Right kidney (tissue), 9 donors: ENCODE data around the gene SRRD.
A peak's percentile ranks its signal among the peaks of the same experiment; 100 is the strongest.
"Not testable (repeated sequence)": the region's sequence is repeated elsewhere in the genome, so short reads cannot be mapped to it uniquely, and the experiment has no call there.

ENCODE experiments used
- DNase-seq: peaks from one replicate; pipeline ENCODE4 v3.0.0-alpha.2; 2016
- long read RNA-seq, 8 donors: transcript quantifications; one replicate each; lab custom pipeline, GENCODE V29; 2026

SRRD gene, protein sequence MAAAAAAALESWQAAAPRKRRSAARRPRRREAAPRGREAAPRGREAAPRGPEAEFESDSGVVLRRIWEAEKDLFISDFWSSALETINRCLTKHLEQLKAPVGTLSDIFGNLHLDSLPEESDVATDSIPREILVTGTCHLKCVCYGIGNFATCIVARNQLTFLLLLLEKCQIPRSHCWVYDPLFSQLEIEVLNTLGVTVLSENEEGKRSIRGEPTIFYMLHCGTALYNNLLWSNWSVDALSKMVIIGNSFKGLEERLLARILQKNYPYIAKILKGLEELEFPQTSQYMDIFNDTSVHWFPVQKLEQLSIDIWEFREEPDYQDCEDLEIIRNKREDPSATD
- long read RNA-seq, donor 1, full-length matches to known transcripts = 11 of 32 reads
- long read RNA-seq, donor 1, partial matches to known transcripts = 0 of 32 reads
- long read RNA-seq, donor 1, other reads (novel, unspliced or antisense) = 21 of 32 reads
- long read RNA-seq, donor 2, full-length matches to known transcripts = 4 of 4 reads
- long read RNA-seq, donor 2, partial matches to known transcripts = 0 of 4 reads
- long read RNA-seq, donor 2, other reads (novel, unspliced or antisense) = 0 of 4 reads
- long read RNA-seq, donor 3, full-length matches to known transcripts = 6 of 18 reads
- long read RNA-seq, donor 3, partial matches to known transcripts = 12 of 18 reads
- long read RNA-seq, donor 3, other reads (novel, unspliced or antisense) = 0 of 18 reads
- long read RNA-seq, donor 4, full-length matches to known transcripts = 10 of 10 reads
- long read RNA-seq, donor 4, partial matches to known transcripts = 0 of 10 reads
- long read RNA-seq, donor 4, other reads (novel, unspliced or antisense) = 0 of 10 reads
- long read RNA-seq, donor 5, full-length matches to known transcripts = 3 of 3 reads
- long read RNA-seq, donor 5, partial matches to known transcripts = 0 of 3 reads
- long read RNA-seq, donor 5, other reads (novel, unspliced or antisense) = 0 of 3 reads
- long read RNA-seq, donor 6, full-length matches to known transcripts = 7 of 24 reads
- long read RNA-seq, donor 6, partial matches to known transcripts = 12 of 24 reads
- long read RNA-seq, donor 6, other reads (novel, unspliced or antisense) = 5 of 24 reads
- long read RNA-seq, donor 7, full-length matches to known transcripts = 14 of 43 reads
- long read RNA-seq, donor 7, partial matches to known transcripts = 18 of 43 reads
- long read RNA-seq, donor 7, other reads (novel, unspliced or antisense) = 11 of 43 reads
- long read RNA-seq, donor 8, full-length matches to known transcripts = 9 of 31 reads
- long read RNA-seq, donor 8, partial matches to known transcripts = 14 of 31 reads
- long read RNA-seq, donor 8, other reads (novel, unspliced or antisense) = 8 of 31 reads

DNA sequence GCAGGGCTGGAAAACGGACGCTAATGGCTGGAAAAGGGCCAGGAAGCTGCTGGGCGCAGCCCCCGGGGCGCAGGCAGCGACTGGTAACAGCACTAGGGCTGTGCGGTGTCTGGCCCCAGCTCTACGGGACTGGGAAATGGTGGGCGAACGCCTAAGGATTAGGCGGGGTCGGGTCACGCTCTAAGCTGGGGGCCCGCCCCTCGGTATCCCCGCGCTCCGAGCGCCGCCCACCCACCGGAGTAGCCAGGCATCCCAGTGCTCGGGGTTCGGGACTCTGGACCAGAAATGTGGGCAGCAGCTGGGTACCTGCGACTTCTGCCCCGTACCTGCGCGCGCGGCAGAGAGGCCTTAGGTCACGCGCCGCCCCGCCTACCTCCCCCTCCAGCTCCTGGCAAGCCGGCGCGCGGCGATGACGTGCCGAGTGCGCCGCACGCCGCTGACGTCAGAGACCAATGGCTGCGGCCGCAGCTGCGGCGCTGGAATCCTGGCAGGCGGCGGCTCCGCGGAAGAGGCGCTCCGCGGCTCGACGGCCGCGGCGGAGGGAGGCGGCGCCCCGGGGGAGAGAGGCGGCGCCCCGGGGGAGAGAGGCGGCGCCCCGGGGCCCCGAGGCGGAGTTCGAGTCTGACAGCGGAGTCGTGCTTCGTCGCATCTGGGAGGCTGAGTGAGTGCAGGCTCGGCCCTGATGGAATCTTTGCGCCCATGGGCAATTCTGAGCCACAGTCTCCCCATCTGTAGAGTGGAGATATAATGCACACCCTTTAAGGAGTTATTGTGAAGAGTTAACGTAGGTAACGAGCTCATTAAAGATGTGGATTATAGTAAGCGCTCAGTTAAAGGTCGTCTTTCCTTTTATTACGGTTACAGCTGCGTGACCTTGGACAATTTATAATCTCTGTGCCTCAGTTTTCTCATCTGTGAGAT, at the start of gene SRRD, which contains the start of gene HPS4:
Gene SRRD, plus strand, starts transcription at position 439 of the 921 bp plus-strand sequence. Its CDS starts 14 bp downstream, at position 453.
Gene HPS4, minus strand, starts transcription at position 345 of the 921 bp plus-strand sequence. CDS start 2,021 bp downstream, outside the sequence.
- DNase-seq = peak; percentile 96

DNA sequence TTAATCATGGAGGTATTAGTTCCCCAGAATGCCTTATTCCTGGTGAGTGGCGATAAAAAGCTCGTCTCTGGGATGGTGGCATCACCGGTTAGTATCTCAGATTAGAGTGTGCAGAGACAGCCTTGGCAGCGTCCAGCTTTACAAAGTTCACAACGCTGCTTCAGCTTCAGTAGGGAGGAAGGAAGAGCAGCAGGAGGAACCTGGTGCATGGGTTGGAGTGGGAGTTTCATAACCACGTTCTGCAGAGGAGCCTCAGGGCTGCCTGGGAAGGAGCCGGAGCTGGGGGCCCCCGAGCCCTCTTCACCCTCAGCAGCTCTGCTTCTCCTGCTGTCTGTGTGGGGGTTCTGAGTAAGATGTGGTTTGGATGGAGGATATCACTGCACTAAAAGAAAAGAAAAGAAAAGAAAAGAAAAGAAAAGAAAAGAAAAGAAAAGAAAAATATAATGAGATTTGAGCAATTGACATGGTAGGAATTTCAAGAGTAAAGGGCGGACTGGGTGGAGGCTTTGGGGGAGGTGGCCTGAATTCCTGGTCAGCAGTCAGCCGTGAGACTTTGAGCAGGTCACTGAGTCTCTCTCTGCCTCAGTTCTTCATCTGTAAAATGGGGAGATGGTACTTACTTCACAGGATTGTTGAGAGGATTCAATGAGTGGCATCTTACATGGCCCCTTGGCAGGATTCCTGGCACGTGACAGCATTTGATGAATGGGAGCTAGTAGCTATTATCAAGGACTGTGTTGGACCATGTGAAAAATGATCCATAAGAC, 48.2 kb upstream of the SRRD start:
- DNase-seq = no peak

DNA sequence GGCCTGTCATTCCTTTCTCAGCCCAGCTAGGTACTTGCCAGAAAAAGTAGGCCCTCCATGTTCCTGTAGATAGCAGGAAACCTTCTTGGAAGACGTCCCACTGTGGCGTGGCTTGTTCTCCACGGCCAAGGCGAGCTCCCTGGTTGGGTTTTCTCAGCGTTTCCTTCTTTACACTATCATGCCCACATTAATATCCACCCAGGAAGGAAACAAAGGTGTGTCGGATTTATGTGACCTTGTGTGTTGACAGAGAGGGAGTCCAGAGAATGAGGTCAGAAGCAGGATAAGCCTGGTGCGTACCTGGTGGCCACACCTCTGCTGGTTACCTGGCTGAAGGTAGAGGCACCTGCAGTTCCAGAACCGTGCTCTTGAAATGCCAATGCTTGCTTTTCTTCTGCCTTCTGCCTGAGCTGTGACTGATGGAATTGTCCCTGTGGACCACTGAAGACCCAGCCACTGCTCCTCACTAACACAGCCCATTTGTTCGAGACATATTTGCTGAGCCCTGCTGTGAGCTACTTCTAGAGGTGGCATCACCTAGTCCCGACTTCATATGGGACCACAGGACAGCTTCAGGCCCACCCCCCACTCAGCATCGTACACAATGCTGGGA, 46.7 kb upstream of the SRRD start:
- DNase-seq = no peak

DNA sequence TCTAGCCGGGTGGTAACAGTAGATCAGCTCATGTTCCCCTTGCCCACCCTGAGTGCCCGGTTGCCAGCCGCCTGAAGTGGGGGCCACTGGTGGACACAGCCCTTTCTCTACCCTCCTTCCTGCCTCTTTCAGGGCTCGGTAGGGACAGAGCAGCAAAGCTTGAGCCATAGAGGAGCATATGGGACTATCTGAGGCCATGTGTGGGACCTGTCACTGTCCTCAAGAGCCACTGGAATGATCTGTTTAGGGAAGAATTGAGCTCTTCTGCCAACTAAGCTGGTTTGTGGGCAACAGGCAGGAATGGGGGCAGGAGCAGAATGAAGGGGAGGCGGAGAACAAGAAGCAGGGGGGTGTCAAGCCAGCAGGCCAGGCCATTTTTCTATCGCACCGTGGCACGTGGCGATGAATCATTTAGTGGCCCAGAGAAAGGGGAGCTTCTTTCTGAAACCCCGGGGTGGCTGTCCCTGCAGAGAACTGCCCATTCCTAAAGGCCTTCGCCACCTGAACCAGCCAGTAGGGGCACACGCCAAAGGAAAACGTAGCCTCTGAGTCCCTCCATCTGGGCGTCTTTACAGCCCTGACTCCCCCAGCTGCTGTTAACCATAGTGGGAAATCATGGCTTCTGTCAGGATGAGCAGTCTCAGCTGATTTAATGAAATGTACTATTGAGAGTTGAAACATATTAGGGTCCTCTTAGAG, 45.8 kb upstream of the SRRD start:
- DNase-seq = no peak

DNA sequence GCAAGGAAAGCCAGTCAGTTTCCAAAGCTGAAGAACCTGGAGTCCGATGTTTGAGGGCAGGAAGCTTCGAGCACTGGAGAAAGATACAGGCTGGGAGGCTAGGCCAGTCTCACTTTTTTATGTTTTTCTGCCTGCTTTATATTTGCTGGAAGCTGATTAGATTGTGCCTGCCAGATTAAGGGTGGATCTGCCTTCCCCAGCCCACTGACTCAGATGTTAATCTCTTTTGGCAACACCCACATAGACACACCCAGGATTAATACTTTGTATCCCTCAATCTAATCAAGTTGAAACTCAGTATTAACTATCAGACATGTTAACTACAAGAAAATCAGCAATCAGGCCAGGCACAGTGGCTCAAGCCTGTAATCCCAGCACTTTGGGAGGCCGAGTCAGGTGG, 44.9 kb upstream of the SRRD start:
- DNase-seq = not testable (repeated sequence)

DNA sequence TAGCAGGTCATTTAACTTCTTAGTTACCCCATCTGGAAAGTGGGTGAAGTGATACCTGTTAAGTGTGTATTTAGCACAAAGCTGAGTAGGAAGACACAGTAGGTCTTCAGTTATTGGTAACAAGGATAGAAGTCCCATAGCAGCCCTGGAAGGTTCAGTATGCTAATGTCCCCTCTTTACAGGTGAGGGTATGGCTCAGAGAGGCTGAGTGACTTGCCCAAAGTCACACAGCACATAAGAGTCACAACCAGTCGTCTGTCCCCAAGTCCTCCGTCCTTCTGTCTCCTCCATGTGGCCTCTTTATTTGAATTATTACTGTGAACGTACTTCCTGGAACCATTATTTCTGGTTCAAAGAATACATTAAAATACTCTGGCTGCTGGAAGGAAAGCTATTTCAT, 44.1 kb upstream of the SRRD start:
- DNase-seq = no peak

DNA sequence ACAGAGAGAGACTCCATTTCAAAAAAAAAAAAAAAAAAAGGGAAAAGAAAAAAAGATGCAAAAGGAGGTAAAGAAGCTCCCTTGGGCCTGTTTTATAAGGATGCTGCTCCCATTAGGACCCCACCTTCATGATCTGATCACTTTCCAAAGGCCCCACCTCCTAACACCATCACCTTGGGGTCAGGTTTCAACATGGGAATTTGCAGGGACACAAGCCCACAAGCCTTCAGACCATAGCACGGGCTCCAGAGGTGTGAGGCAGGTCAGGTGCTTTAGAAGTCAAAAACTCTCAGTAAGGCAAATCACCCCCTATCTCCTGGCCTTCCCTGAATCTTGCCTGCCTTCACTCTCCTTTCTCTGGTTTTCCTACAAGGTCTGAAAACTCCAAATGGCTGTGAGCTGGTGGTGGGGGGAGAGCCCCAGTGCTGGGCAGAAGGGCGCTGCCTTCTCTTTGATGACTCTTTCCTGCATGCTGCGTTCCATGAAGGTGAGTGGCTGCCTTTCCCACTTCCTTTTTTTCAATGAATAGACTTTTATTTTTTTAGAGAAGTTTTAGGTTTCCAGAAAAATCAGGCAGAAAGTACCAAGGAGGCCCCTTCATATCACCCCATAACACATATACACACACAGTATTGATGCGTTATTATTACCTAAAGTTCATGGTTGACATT, 41.5 kb upstream of the SRRD start:
- DNase-seq = no peak

DNA sequence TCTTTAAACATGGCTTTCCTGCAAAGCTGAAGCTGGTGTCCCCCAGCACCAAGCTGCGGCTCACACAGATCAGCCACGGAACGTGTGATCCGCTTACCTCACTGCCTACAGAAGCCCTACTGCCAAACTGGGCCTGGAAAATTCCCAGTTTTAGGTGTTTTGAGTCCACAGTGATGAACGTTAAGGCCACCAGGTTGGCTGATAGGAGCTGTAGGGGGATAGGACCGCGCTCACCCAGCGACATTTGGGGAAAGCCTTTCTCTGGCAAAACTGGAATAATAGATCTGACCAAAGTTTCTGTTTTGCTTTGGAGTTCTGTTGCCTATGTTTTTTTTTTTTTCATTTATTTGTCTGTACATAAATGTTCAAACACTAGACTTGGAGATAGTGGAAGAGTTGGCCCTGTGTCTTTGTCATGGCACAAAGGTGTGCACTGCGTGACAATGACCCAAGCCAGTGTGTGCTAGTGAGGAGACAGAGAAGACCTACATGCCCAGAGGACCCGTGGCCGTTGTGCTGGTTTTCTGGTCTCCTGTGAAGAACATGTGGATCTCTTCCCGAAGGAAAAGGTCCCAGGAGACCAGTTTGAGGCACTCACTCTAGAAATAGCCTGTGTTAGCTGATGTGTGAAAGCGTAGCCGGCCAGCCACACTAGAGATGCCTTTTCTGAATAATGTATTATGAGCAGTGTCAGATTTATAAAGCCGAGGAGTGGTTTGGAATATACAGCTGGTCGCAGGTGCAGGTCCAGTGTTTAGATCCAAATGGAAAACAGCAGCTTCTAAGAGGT, 39.6 kb upstream of the SRRD start:
- no peak for DNase-seq

DNA sequence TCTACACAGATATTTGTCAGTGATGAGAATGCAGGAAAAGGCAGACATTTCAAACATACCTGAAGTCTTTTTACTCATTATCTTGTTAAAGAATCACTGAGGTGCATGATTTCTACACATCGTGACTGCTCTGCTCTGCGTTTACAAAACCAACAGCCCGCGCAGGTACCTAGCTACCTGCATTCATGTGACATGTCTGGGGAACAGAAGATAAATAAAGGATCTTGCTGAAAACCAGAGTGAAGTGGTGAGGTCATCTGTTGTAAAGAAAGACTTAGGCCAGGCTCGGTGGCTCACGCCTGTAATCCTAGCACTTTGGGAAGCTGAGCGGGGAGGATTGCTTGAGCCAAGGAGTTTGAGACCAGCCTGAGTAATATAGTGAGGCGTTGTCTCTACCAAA, 38.9 kb upstream of the SRRD start:
- no peak for DNase-seq

DNA sequence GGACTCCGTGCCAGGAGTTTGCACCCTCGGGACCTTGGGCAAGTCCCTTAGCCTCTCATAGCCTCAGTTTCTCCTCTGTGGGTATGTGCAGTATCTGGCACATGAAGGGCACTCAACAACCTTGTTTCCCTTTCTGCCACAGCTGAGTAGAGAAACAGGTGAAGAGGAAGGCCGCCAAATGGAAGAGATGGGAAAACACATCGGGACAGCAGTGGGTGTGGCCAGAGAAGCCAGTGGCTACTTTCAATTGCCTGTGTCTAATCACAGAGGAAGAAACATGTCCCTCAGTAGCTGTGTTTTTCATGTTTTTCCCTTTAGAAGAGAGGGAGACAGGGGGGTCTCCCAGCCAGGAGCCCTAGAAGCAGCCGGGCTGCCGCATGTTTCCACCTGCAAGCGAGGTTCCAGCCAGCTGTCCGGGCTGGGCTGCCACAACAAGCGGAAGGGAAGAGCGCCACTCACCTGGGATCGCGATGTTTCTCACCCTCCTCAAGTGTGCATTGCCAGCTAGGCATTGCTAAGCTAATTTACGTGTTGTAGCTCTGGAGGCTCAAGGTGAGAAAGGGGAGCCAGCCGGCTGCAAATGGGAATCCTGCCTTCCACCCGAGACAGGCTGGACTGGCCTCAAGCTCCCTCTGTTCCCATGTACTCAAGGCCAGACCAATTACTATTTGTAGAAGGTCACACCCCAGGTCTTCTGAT, 38.0 kb upstream of the SRRD start:
- no peak for DNase-seq

DNA sequence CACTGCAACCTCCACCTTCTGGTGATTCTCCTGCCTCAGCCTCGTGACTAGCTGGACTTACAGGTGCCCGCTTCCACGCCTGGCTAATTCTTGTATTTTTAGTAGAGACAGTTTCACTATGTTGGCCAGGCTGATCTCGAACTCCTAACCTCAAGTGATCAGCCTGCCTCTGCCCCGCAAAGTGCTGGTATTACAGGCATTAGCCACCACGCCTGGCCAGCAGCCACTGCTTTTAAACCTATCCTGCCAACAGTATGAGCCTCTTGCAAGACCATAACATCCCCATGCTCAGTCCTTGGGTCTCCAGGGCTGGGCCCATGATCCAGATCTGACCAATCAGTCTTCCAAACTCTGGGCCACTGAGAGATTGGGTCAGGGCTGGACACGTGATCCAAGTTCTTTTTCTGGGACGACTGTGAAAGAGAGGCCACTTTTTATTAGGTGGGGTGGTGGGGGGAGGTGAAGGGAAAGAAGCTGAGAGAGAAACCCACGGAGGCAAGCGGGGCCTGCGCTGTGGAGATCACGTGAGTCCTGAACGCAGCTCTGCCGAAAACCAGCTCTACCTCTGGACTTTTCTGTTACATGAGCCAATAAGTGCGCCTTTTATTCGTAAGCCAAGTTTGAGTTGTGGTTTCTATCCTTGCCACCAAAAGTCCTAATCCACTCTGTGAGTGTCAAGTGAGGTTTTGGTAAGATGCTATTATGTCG, 36.7 kb upstream of the SRRD start:
- no peak for DNase-seq

DNA sequence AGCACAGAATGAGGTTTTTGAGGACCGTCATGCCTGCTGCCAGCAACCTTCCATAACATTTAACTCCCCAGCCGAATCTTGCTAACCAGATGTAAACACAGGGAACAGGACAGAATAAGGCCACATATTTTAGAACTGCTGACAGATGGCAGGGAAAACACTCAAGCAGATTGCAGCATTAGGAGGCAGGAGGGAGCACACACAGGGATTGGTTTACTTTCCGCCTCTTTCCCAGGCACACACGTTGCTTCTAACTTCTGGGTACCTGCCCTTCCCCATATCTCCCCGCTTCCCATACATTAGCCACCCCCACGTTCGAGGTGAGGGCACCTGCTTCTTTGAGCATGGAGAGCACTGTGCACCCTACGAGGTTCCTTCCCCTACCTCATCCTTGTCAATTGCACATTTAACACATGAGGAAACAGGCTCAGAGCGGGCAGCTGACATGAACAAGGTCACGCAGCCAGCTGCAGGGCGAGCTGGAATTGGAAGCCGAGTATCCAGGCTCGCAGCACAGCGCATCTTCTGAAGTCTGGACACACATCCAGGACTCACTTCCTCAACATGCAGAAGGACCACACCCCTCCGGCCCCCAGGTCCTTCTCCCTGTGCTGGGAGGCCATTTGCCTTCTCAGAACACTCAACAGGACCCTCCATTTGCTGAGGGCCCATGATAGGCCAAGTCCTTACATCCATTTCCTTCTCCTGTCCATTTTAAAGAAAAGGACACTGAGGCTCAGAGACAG, 35.9 kb upstream of the SRRD start:
- no peak for DNase-seq

DNA sequence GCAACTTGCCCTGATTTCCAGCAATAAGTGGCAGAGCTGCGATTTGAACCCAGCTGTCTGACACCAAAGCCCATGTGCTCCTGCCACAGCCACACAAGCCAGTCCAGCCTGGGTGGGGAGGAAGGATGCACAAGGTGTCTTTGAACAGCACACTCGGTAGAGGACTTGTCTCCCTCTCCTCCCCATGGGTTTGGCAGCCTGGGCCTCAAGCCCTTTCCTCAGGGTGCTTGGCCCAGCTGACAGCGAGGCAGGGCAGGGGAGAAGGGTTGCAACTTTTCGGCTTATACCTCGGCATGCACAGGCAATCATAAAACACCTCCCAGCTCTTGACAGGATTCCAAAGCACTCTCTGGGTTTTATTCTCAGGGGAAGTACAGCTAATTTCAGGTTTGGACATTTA, 35.3 kb upstream of the SRRD start:
- no peak for DNase-seq

DNA sequence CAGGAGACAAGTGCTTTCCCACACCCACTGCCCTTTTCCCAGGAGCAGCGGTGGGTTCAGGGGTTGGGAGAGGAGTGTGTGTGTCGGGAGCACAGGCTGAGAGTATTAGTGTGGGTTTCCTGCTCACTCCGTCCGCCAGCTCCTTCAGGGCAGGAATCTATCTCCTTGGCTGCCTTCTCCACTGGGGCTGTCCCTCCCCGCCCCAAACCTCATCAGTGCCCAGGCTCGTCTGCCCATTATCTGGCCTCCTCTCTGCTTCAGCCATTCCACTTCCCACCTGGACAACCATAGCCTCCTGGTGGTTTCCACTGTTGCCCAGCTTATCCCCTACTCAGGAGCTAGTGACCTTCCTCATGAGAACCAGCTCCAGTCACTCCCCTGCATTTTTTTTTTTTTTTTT, 34.7 kb upstream of the SRRD start:
- no peak for DNase-seq

DNA sequence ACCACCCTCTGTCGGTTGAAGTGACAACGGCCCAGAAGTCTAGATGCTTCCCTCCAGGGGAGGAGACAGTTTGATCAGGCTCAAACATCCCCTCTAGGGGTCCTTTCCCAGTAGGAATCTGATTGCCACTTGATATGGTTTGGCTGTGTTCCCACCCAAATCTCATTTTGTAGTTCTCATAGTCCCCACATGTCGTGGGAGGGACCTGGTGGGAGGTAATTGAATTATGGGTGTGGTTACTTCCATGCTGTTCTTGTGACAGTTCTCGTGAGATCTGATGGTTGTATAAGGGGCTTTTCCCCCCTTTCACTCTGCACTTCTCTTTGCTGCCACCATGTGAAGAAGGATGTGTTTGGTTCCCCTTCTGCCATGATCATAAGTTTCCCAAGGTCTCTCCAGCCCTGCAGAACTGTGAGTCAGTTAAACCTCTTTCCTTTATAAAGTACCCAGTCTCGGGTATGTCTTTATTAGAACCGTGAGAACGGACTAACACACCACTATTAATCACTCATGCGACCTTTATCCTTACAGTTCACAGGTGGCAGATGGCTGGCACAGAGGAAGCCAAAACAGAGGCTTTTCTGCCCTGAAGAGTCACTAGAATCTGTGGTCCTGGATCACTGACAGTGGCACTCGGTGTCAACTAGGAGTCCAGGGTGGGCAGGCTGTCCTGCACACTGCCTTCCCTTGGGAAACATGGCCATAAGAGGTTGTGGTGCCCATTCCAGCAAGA, 33.1 kb upstream of the SRRD start:
- DNase-seq = no peak
